Measurements from ENCODE around the gene ARSB.

DNA sequence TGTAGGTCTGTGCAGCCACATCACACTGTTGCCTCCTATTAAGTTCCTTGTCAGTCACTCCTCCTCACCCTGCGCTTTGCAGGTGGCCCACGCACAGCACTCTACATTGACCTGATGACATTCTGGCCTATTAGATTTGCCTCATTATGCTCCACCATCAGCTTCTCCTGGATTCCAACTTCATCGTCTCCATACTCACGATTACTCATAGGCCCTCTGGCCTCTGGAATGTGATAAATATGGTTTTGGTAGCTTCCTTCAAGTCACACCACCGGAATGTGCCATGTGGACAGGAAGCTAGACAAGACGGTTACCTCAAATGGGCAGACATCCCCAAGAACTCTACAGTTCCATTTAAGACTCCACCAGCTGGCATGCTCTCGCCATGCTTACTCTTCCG is 178.6 kb downstream of the ARSB start:
- TF ChIP-seq EZH2phosphoT487 (IDR thresholded peaks at IDR 0.05; ENCODE audit: borderline replicate concordance, low read length) = no peak
- TF ChIP-seq, protein P1, sequence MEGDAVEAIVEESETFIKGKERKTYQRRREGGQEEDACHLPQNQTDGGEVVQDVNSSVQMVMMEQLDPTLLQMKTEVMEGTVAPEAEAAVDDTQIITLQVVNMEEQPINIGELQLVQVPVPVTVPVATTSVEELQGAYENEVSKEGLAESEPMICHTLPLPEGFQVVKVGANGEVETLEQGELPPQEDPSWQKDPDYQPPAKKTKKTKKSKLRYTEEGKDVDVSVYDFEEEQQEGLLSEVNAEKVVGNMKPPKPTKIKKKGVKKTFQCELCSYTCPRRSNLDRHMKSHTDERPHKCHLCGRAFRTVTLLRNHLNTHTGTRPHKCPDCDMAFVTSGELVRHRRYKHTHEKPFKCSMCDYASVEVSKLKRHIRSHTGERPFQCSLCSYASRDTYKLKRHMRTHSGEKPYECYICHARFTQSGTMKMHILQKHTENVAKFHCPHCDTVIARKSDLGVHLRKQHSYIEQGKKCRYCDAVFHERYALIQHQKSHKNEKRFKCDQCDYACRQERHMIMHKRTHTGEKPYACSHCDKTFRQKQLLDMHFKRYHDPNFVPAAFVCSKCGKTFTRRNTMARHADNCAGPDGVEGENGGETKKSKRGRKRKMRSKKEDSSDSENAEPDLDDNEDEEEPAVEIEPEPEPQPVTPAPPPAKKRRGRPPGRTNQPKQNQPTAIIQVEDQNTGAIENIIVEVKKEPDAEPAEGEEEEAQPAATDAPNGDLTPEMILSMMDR (IDR thresholded peaks at IDR 0.05; ENCODE audit: low read depth, low read length, poor library complexity, severe bottlenecking) = no peak
